ENCODE results near the gene PTTG2. TPM values are rescaled to one million over a fixed set of nuclear protein-coding genes. Genes with fewer than 3 reads are reported as not detected.

PTTG2 gene
- polyA plus RNA-seq, 1 donor from 2014 or later, result not detected

DNA sequence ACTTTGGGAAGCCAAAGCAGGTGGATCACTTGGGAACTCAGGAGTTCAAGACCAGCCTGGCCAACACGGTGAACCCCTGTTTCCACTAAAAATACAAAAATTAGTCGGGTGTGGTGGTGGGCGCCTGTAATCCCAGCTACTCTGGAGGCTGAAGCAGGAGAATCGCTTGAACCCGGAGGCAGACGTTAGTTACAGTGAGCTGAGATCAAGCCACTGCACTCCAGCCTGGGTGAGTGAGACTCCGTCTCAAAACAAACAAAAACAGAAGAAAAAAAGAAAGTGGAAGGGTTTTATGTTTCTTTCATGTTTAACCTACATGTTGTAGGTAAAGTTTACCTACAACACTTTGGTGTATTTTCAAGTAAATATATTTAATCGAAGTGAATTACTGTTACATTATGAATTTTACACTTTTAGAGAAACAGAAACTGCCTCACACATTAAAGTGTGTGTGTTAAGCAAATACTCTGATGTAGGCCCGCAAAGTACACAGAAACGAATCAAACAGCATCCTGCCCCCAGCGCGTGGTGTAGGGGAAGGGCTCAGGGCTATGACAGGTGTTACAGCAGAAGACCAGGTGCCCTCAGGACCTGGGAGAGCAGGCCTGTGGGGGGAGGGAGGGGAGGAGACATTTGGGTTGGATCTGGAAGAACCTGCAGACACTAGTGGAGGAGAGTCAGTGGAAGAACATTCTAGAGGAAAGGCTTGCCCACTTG lies 39.0 kb downstream of the PTTG2 start:
- Histone ChIP-seq H3K79me2 (replicated peaks; ENCODE audit: insufficient read depth, low read length) (no peaks in the 10 kb centered on the region), H3K4me2 (ENCODE audit: low read length) (no peak overlapping the region), H2AFZ (ENCODE audit: low read depth, low read length) (no peak overlapping the region), H3K27ac (ENCODE audit: low read length) (no peak overlapping the region), H3K4me3 (ENCODE audit: low read length) (no peak overlapping the region), H4K20me1 (ENCODE audit: insufficient read depth) (no peaks in the 10 kb centered on the region), H3K27me3 (ENCODE audit: insufficient read depth, low read depth, low read length) (no peaks in the 10 kb centered on the region), H3K9ac (ENCODE audit: low read length) (no peak overlapping the region), H3K36me3 (ENCODE audit: insufficient read depth, low read length) (no peaks in the 10 kb centered on the region), H3F3A (ENCODE audit: insufficient read depth, low read length, poor library complexity, severe bottlenecking) (no peaks in the 10 kb centered on the region), H3K9me3 (ENCODE audit: low read length) (no peaks in the 10 kb centered on the region), H3K9me2 (ENCODE audit: insufficient read depth, low read length) (no peaks in the 10 kb centered on the region)
- TF ChIP-seq, protein P1, sequence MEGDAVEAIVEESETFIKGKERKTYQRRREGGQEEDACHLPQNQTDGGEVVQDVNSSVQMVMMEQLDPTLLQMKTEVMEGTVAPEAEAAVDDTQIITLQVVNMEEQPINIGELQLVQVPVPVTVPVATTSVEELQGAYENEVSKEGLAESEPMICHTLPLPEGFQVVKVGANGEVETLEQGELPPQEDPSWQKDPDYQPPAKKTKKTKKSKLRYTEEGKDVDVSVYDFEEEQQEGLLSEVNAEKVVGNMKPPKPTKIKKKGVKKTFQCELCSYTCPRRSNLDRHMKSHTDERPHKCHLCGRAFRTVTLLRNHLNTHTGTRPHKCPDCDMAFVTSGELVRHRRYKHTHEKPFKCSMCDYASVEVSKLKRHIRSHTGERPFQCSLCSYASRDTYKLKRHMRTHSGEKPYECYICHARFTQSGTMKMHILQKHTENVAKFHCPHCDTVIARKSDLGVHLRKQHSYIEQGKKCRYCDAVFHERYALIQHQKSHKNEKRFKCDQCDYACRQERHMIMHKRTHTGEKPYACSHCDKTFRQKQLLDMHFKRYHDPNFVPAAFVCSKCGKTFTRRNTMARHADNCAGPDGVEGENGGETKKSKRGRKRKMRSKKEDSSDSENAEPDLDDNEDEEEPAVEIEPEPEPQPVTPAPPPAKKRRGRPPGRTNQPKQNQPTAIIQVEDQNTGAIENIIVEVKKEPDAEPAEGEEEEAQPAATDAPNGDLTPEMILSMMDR (IDR thresholded peaks at IDR 0.05; ENCODE audit: poor library complexity, severe bottlenecking), result no peak
- TF ChIP-seq TAF1 (IDR thresholded peaks at IDR 0.05; ENCODE audit: low read depth), result no peak

DNA sequence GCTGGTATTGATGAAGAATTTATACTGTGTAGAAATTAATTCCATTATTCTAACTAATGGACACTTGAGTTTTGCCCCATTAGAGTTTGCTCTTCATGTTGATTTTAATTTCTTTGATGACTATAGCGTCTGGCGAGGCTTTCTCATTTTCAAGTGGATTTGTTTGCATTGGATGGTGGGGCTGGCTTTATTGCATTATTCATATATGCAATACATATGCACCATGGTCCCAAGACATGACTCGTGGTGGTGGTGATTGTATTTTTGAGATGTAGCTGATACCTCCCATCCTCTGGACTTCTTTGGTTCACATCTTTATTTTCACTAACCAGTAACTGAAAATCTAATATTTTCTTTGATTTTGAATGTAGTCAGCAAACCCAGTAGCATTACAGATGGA lies 39.8 kb downstream of the PTTG2 start:
- Histone ChIP-seq H3K79me2 (replicated peaks; ENCODE audit: insufficient read depth, low read length) (no peaks in the 10 kb centered on the region), H3F3A (ENCODE audit: insufficient read depth, low read length, poor library complexity, severe bottlenecking) (no peaks in the 10 kb centered on the region), H3K27me3 (ENCODE audit: insufficient read depth, low read depth, low read length) (no peaks in the 10 kb centered on the region), H3K36me3 (ENCODE audit: insufficient read depth, low read length) (no peaks in the 10 kb centered on the region), H3K9ac (ENCODE audit: low read length) (no peak overlapping the region), H4K20me1 (ENCODE audit: insufficient read depth) (no peaks in the 10 kb centered on the region), H3K4me2 (ENCODE audit: low read length) (no peak overlapping the region), H3K4me3 (ENCODE audit: low read length) (no peak overlapping the region), H3K9me2 (ENCODE audit: insufficient read depth, low read length) (no peaks in the 10 kb centered on the region), H3K27ac (ENCODE audit: low read length) (no peak overlapping the region), H3K9me3 (ENCODE audit: low read length) (no peaks in the 10 kb centered on the region), H2AFZ (ENCODE audit: low read depth, low read length) (no peak overlapping the region)
- TF ChIP-seq, protein P1 (IDR thresholded peaks at IDR 0.05; ENCODE audit: poor library complexity, severe bottlenecking), result no peak
- TF ChIP-seq EP300 (conservative IDR thresholded peaks at IDR 0.05; ENCODE audit: poor library complexity, severe bottlenecking) (no peak), RAD21 (conservative IDR thresholded peaks at IDR 0.05) (no peak), SMC3 (conservative IDR thresholded peaks at IDR 0.05; ENCODE audit: poor library complexity) (no peak), POLR2AphosphoS5 (IDR thresholded peaks at IDR 0.05) (no peak), TAF1 (IDR thresholded peaks at IDR 0.05; ENCODE audit: low read depth) (no peak), EZH2 (IDR thresholded peaks at IDR 0.05; ENCODE audit: borderline replicate concordance, insufficient read depth, low read length, poor library complexity, severe bottlenecking) (no peak), MXI1 (conservative IDR thresholded peaks at IDR 0.05; ENCODE audit: poor library complexity, severe bottlenecking) (no peak)
- TF ChIP-seq, protein P2, sequence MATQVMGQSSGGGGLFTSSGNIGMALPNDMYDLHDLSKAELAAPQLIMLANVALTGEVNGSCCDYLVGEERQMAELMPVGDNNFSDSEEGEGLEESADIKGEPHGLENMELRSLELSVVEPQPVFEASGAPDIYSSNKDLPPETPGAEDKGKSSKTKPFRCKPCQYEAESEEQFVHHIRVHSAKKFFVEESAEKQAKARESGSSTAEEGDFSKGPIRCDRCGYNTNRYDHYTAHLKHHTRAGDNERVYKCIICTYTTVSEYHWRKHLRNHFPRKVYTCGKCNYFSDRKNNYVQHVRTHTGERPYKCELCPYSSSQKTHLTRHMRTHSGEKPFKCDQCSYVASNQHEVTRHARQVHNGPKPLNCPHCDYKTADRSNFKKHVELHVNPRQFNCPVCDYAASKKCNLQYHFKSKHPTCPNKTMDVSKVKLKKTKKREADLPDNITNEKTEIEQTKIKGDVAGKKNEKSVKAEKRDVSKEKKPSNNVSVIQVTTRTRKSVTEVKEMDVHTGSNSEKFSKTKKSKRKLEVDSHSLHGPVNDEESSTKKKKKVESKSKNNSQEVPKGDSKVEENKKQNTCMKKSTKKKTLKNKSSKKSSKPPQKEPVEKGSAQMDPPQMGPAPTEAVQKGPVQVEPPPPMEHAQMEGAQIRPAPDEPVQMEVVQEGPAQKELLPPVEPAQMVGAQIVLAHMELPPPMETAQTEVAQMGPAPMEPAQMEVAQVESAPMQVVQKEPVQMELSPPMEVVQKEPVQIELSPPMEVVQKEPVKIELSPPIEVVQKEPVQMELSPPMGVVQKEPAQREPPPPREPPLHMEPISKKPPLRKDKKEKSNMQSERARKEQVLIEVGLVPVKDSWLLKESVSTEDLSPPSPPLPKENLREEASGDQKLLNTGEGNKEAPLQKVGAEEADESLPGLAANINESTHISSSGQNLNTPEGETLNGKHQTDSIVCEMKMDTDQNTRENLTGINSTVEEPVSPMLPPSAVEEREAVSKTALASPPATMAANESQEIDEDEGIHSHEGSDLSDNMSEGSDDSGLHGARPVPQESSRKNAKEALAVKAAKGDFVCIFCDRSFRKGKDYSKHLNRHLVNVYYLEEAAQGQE (IDR thresholded peaks at IDR 0.05; ENCODE audit: borderline replicate concordance), result no peak

All from neural cell (in vitro differentiated cells).